Hepatocyte (in vitro differentiated cells): ENCODE data around the gene GTSF1L. TPM values are rescaled to one million over a fixed set of nuclear protein-coding genes. Genes with fewer than 3 reads are reported as not detected.

Experiments used
- DNase-seq: peaks from one replicate; pipeline ENCODE4 v3.0.0-alpha.2; 2016; ENCODE audit warnings: low spot score
- H2AFZ ChIP-seq: fragments of 200-600 bp; sonication (generic); 2 replicates; pipeline ENCODE4 v1.6.0; 2016; ENCODE audit warnings: antibody characterized with exemption, mild to moderate bottlenecking
- H3K27ac ChIP-seq: fragments of 200-600 bp; sonication (generic); 2 replicates; pipeline ENCODE4 v1.5.1; 2016; ENCODE audit warnings: mild to moderate bottlenecking
- H3K27me3 ChIP-seq: fragments of 200-600 bp; sonication (generic); 2 replicates; pipeline ENCODE4 v1.6.1; 2016
- H3K36me3 ChIP-seq: fragments of 200-600 bp; sonication (generic); replicated peaks from 2 replicates; pipeline ENCODE4 v1.5.1; 2016; ENCODE audit warnings: low read depth; ENCODE audit not compliant: insufficient read depth
- H3K4me1 ChIP-seq: fragments of 200-600 bp; sonication (generic); 2 replicates; pipeline ENCODE4 v1.5.1; 2016; ENCODE audit warnings: mild to moderate bottlenecking, moderate library complexity; ENCODE audit not compliant: insufficient read depth
- H3K4me2 ChIP-seq: fragments of 200-600 bp; sonication (generic); 2 replicates; pipeline ENCODE4 v1.6.0; 2016
- H3K4me3 ChIP-seq: fragments of 200-600 bp; sonication (generic); 2 replicates; pipeline ENCODE4 v1.5.1; 2016; ENCODE audit warnings: mild to moderate bottlenecking
- H3K79me2 ChIP-seq: fragments of 200-600 bp; sonication (generic); 2 replicates; pipeline ENCODE4 v1.6.0; 2017; ENCODE audit warnings: mild to moderate bottlenecking
- H3K9me2 ChIP-seq: fragments of 200-600 bp; sonication (generic); replicated peaks from 2 replicates; pipeline ENCODE4 v1.6.0; 2017; ENCODE audit warnings: mild to moderate bottlenecking; ENCODE audit not compliant: insufficient read depth
- H3K9me3 ChIP-seq: fragments of 200-600 bp; sonication (generic); 2 replicates; pipeline ENCODE4 v1.5.1; 2016; ENCODE audit warnings: low read depth, mild to moderate bottlenecking
- H4K20me1 ChIP-seq: fragments of 200-600 bp; sonication (generic); 2 replicates; pipeline ENCODE4 v1.6.0; 2016; ENCODE audit warnings: mild to moderate bottlenecking; ENCODE audit not compliant: insufficient read depth, poor library complexity, severe bottlenecking
- CTCF ChIP-seq: fragments of 200-600 bp; sonication (generic); IDR thresholded peaks from 2 replicates; pipeline ENCODE4 v1.5.1; 2016; ENCODE audit warnings: antibody characterized with exemption, mild to moderate bottlenecking; ENCODE audit not compliant: poor library complexity
- EZH2 ChIP-seq: fragments of 200-600 bp; sonication (generic); IDR thresholded peaks from 2 replicates; pipeline ENCODE4 v1.6.1; 2016; ENCODE audit warnings: antibody characterized with exemption, mild to moderate bottlenecking, borderline replicate concordance
- EZH2phosphoT487 ChIP-seq: fragments of 200-600 bp; sonication (generic); IDR thresholded peaks from one replicate; pipeline ENCODE4 v1.6.1; 2018; ENCODE audit warnings: antibody characterized with exemption, mild to moderate bottlenecking, low read depth, moderate library complexity; ENCODE audit not compliant: unreplicated experiment, severe bottlenecking
- whole genome bisulfite sequencing: methylation state at CpG from one replicate; pipeline ENCODE4 v1.1.6; 2016; ENCODE audit warnings: low lambda C conversion rate; ENCODE audit errors: missing lambda C conversion rate; 5-methylcytosine and 5-hydroxymethylcytosine counted together
- polyA plus RNA-seq: library from polyadenylated mRNA; unstranded; fragments of >200 nt; fragmentation: Nextera tagmentation; extraction: Ambion mirVana; gene quantifications from 2 replicates; pipeline ENCODE4 v1.2.1, GENCODE V29; 2016
- total RNA-seq: library from RNA; depleted of rRNA; stranded (reverse); fragments of >200 nt; gene quantifications from 2 replicates; pipeline ENCODE4 v1.2.3, GENCODE V29; 2014

Gene GTSF1L
- total and polyA plus RNA-seq, 2 experiments from 2014 or later = not detected

- Histone ChIP-seq H4K20me1 (no peaks in the 10 kb centered on the region), H3K9me3 (no peaks in the 10 kb centered on the region), H3K27me3 (no peaks in the 10 kb centered on the region), H3K79me2 (no peaks in the 10 kb centered on the region), H3K4me1 (no peaks in the 10 kb centered on the region), H3K4me3 (no peak overlapping the region), H2AFZ (no peak overlapping the region), H3K27ac (no peak overlapping the region), H3K36me3 (no peaks in the 10 kb centered on the region), H3K4me2 (no peak overlapping the region), H3K9me2 (no peaks in the 10 kb centered on the region)
- 94% methylated on average over 9 of the region's 9 CpGs for WGBS
- TF ChIP-seq EZH2phosphoT487 (no peak), EZH2 (no peak), CTCF (no peak)
- no peak for DNase-seq
Measured at GRCh38 chr20:43682446-43682845, 44.4 kb downstream of the GTSF1L start.

- Histone ChIP-seq H2AFZ (no peak overlapping the region), H3K4me2 (no peak overlapping the region), H3K79me2 (no peaks in the 10 kb centered on the region), H3K9me3 (no peaks in the 10 kb centered on the region), H3K9me2 (no peaks in the 10 kb centered on the region), H3K27me3 (no peaks in the 10 kb centered on the region), H3K4me1 (no peaks in the 10 kb centered on the region), H4K20me1 (no peaks in the 10 kb centered on the region), H3K36me3 (no peaks in the 10 kb centered on the region), H3K4me3 (no peak overlapping the region), H3K27ac (no peak overlapping the region)
- no peak for DNase-seq
- 83% methylated on average over 2 of the region's 2 CpGs for WGBS
- TF ChIP-seq EZH2 = no peak
- TF ChIP-seq CTCF = no peak
- no peak for TF ChIP-seq EZH2phosphoT487
Measured at GRCh38 chr20:43681991-43682410, 44.8 kb downstream of the GTSF1L start.

GRCh38 chr20:43681468-43681942 lies 45.3 kb downstream of the GTSF1L start:
- H4K20me1 ChIP-seq = no peaks in the 10 kb centered on the region
- peaks cover 3% of the 10 kb centered on the region for H3K79me2 ChIP-seq
- no peak for TF ChIP-seq CTCF
- no peak for TF ChIP-seq EZH2phosphoT487
- no peak for TF ChIP-seq EZH2
- H3K9me2 ChIP-seq = no peaks in the 10 kb centered on the region
- H3K4me1 ChIP-seq = no peaks in the 10 kb centered on the region
- H3K27ac ChIP-seq = no peak overlapping the region
- no peaks in the 10 kb centered on the region for H3K9me3 ChIP-seq
- no peak overlapping the region for H3K4me3 ChIP-seq
- no peaks in the 10 kb centered on the region for H3K36me3 ChIP-seq
- no peak for DNase-seq
- no peak overlapping the region for H3K4me2 ChIP-seq
- H2AFZ ChIP-seq = no peak overlapping the region
- WGBS = 90% methylated on average over 8 of the region's 8 CpGs
- H3K27me3 ChIP-seq = no peaks in the 10 kb centered on the region

- no peak overlapping the region for H3K4me3 ChIP-seq
- H3K9me3 ChIP-seq = no peaks in the 10 kb centered on the region
- H3K4me1 ChIP-seq = no peaks in the 10 kb centered on the region
- no peak overlapping the region for H3K4me2 ChIP-seq
- whole genome bisulfite sequencing = 94% methylated on average over 7 of the region's 7 CpGs
- H3K79me2 ChIP-seq = peaks cover 3% of the 10 kb centered on the region
- H4K20me1 ChIP-seq = no peaks in the 10 kb centered on the region
- H3K36me3 ChIP-seq = no peaks in the 10 kb centered on the region
- no peaks in the 10 kb centered on the region for H3K27me3 ChIP-seq
- H3K9me2 ChIP-seq = no peaks in the 10 kb centered on the region
- H3K27ac ChIP-seq = no peak overlapping the region
- no peak for DNase-seq
- no peak for TF ChIP-seq EZH2phosphoT487
- TF ChIP-seq CTCF = no peak
- no peak for TF ChIP-seq EZH2
- no peak overlapping the region for H2AFZ ChIP-seq
Measured at GRCh38 chr20:43680981-43681380, 45.8 kb downstream of the GTSF1L start.
